Renal pelvis (tissue), 4 donors: Measurements from ENCODE around the gene BET1L. TPM values are rescaled to one million over a fixed set of nuclear protein-coding genes. Genes with fewer than 3 reads are reported as not detected.
A peak's percentile ranks its signal among the peaks of the same experiment; 100 is the strongest.

ENCODE experiments used
- DNase-seq: peaks from one replicate; pipeline ENCODE4 v3.0.0-alpha.2; 2013
- polyA plus RNA-seq, 3 donors: library from polyadenylated mRNA; unstranded; fragments of 120-200 nt; gene quantifications; one replicate each; pipeline ENCODE4 v1.2.1, GENCODE V29; 2013; ENCODE audit not compliant: insufficient read length in 3 of 3

BET1L gene
- polyA plus RNA-seq, 3 donors: 46.2 to 51.5 (median 48.6) TPM

DNA sequence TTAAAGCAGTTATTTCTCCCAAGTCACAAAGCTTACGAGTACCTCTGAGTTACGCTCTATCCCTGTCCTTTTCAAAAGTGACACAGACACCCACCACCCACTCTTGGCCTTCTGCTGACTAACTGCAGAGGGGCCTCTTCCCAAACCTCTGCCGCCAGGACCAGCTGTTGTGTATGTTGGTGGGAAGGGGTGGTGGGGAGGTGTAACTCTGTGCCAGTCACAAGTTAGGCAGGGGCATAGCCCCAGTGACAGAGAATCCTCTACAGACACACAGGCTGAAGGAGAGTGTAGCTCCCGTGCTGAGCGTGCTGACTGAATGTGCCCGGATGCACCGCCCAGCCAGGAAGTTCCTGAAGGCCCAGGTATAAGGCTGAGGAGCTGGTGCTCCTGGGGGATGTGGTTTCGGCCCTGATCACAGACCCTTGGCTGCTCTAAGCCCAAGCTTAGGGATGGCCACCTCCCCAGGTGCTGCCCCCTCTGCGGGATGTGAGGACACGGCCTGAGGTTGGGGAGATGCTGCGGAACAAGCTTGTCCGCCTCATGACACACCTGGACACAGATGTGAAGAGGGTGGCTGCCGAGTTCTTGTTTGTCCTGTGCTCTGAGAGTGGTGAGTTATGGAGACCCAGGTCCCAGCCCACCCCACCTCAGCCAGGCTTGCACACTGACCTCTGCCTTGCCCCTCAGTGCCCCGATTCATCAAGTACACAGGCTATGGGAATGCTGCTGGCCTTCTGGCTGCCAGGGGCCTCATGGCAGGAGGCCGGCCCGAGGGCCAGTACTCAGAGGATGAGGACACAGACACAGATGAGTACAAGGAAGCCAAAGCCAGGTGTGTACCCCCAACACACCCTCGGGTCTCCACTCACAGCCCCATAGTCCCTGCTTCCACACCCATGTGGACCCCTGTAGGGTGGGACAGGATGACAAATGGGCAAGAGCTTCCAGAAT, 5.2 kb upstream of the BET1L start:
- DNase-seq: no peak

DNA sequence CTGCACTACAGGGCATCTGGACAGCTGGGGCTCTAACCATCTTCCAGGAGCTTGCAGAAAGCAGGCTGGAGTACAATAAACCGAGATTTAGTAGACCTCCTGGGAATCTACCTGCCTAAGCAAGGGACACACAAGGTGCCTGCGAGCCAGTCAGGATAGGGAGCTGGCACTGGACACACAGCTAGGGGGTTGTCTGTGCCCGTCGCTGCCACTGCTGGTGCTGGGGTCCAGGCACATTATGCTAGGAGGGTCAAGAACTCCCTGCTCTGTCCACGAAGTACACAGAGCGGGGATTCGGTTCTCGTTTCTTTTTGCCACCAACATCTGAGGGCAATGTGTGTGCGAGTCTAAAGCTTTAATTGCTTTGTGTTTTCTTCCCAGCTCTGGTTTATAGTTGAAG, 4.5 kb upstream of the BET1L start:
- DNase-seq: no peak

DNA sequence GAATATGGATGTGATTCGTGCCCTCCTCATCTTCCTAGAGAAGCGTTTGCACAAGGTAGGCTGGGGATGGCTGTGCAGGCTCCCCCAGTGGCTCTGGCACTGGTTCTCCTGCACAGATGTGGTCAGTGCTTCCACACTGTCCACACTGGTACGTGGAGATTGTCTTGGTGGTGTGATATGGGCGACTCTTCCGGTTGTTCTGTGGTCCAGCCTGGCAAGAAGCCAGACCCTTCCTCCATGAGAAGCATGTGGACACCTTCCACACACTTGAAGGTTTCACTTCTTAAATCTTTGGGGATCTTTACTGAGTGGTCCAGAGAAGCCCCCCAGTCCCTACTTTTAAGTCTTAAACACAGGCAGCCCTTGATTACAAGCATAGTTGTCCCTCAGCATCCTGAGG, 4.1 kb upstream of the BET1L start:
- no peak for DNase-seq

DNA sequence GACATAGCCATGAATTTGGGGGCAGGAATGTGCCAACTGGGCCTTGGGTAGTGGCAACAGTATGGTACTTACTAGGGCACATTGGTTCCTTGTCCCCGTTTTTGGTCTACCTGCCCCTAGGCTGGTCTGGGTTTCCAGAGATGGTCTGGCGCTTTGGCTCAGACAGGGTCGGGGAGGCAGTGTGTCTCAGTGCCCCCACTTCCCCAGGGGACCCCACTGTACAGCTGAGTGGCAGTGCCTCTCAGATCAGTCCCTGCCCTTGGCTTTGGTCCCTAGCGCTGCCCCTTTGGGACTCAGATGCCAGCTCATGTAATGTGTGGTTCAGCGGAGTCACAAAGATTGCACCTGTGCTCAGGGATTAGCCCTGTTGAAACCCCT, 3.6 kb upstream of the BET1L start:
- no peak for DNase-seq

DNA sequence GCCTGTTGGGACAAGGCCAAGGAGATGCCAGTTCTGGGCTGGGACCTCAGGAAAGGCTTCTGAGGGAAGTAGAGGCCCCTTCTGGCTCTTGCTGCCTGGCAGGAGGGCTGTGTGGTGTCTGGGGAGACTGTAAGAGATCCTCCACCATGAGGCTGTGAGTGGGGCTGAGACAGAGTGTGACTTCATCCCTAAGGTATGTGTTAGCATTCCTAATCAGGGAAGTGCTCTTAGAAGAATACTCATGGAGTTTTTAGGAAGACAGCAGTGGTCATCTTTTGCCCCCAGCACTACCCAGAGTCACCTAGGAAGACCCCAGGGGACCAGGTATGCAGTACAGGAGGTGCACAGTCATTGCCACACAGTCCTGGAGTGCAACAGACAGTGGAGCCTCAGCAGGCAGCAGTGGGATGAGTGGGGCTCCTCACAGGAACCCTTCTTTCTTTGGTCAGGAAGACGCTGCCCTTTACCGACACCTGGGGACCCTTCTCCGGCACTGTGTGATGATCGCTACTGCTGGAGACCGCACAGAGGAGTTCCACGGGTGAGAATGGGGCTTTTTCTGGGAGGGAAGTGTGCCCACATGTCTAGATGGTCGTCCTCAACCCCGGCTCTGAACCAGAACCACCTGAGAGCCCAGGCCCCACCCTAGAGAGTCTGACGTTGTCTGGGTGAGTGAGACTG, 3.1 kb upstream of the BET1L start:
- DNase-seq: no peak

DNA sequence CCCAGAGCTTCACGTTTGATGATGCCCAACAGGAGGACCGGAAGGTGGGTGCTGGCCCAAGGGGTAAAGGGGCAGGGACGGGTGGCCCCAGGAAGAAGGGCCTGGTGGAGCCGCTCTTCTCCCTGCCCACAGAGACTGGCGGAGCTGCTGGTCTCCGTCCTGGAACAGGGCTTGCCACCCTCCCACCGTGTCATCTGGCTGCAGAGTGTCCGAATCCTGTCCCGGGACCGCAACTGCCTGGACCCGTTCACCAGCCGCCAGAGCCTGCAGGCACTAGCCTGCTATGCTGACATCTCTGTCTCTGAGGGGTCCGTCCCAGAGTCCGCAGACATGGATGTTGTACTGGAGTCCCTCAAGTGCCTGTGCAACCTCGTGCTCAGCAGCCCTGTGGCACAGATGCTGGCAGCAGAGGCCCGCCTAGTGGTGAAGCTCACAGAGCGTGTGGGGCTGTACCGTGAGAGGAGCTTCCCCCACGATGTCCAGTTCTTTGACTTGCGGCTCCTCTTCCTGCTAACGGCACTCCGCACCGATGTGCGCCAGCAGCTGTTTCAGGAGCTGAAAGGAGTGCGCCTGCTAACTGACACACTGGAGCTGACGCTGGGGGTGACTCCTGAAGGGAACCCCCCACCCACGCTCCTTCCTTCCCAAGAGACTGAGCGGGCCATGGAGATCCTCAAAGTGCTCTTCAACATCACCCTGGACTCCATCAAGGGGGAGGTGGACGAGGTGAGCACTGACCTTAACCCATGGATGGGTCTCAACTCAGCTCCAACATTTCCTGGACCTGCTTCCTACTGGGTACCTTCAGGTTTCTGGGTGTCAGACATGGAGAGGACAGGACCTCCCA, 2.3 kb upstream of the BET1L start:
- no peak for DNase-seq

DNA sequence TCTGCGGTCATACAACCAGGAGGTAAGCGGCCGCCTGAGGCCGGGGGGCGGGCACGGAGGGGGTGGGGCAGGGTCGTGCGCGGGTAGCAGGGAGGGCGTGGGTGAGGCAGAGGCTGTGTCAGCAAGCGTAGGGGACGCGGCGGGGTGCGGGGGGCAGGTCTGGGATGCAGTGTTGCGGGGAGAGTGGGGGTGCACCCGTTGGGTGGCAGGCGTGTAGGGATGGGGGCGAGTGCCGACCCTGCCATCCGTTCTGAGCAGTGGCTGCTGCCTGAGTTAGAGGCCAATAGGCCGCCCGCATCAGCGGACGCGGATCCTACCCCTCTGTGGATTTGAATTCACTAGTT, 1.7 kb upstream of the BET1L start:
- no peak for DNase-seq

DNA sequence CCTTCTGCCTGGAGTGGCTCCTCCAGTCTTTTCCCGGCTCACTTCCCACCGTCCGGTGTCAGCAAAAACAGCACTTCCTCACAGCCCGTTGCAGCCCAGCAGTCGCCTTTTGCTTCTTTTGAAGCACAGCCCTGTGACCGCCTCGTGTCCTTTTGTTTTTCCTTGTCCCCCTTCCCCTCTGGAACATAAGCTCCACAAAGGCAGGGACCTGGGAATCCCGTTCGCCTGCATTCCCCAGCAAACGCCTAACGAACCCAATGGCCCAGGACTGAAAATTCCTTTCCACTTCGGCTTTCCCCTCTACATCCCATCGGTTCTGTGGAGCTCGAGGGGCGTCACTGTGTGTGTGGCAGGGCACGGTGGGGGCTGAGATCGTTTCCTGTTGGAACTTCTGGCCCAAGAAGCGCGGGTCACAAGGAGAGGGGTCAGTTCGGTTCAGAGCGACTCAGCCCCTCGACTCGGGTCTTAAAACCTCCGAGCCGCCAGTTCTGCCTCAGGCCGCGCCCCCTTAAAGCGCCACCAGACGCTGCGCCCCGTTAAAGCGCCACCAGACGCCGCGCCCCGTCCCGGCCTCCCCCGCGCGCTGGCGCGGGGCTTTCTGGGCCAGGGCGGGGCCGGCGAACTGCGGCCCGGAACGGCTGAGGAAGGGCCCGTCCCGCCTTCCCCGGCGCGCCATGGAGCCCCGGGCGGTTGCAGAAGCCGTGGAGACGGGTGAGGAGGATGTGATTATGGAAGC, 1.1 kb upstream of the BET1L start:
- DNase-seq: peak; percentile 89

DNA sequence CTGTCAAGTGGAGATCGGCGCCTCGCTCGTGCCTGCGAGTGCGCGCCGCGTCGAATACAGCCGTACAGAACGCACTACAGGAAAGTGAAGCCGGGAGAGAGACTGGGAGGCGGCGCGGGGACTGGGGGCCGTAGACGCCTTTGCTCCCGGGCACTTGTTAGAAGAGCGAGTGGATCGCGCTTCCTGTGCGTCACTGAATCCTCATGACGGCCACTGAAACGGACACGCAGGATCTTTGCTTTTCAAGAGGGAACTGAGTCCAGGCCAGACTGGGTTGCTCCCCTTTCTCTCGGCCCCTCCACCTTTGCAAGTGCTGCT, 623 bp upstream of the BET1L start:
- DNase-seq: peak; percentile 35

DNA sequence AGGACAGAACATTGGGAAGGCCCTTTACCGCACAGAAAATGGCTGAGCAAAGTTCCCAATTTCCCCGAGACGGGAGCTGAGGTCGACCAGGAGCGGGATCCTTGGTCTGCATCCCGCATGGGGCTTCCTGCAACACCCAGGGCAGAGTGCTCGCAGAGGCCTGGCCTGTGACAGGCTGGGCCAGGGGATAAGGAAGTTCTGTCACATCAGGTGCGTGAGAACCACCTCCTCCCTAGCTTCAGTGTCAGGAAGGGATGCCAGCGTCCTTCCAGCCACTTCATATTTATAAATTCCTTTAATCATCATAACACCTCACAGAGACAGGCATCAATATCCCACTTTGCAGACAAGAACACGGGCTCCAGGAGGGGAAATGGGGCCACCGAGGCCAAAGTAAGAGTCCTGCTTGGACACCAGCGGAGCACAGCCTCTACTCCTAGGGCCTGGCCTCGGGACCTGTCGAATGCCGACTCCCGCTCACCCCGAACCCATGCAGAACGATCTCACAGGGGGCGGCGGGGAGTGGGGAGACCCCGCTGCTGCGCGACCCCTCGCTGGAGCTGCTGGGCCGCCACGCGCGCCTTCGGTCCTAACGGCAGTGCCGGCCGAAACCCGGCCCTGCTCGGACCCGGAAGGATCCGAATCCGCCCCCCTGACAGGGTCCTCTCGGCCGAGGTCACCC, 532 bp downstream of the BET1L start:
- DNase-seq: no peak

DNA sequence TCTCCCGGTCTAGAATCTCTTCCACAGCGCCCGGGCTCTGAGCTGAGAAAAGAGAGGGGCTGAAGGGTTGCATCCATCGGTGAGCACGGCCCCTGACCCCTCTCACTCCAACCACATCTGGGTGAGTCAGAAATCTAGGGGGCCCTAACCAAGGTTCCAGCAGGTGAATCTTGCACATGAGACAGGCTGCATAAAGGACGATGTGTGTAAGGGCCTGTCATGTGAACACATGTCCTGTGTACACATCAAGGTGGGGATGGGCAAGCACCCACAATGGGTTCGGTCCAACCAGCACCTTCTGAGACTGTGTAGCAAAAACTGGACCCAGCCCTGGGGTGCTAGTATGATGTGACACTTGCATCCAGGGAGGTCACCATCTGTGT, 1.2 kb downstream of the BET1L start:
- no peak for DNase-seq

DNA sequence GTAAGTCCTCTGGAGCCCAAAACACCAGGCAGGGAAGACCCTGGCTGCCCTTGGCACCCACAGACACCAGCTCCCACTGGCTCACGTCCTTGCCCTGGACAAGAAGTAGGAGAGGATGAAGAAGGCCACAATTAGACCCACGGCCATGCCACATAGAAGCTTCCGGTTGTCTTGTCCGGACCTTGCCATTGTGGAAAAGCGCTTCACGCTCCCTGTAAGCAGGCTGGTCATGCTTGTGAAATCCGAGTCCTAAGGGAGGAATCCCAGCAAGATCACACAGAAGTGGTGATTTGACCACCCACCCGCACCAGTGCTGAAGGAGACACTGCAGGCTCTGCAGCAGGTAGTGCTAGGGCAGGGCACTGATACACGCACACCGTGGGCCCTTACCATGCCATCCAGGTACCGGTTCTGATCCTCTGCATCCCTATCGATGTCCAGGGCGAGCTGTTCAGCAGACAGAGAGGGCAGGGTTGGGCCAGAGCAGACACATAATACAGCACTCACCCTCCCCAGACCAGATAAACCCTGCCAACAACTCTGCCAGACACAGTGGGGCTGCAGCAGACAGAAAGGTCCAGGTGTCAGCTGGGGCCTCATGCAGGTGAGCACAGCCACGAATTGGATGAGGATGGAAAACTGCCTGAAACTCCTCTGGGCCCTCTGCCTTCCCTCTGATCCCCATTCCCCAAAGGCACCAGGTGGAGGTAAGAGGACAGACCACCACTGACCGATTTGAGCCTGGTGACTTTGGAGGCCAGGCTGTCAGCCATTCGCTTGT, 1.8 kb downstream of the BET1L start:
- no peak for DNase-seq

DNA sequence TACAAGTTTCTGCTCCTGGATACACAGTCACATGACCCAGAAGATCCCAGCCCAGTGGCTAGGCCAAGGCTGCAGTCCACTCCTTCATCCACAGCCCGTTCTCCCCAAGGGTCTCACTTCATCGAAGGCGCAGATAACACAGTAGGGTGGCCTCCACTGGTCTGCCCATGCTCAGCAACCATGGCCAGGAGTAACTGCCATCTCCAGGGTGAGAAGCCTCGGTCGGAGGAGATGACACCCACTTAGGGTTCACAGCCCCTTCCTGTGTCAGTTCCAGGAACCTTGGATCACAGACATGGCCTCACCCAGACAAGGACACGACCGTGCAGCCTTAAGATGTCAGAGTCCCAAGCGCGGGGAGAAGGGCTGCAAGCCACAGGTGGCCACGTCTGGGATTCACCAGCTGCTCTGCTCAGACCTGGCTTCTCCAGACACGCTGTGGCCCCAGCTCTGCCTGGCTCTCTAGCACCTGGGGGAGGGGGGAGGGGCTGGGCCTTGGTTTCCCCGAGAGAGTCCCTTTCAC, 2.6 kb downstream of the BET1L start:
- no peak for DNase-seq

DNA sequence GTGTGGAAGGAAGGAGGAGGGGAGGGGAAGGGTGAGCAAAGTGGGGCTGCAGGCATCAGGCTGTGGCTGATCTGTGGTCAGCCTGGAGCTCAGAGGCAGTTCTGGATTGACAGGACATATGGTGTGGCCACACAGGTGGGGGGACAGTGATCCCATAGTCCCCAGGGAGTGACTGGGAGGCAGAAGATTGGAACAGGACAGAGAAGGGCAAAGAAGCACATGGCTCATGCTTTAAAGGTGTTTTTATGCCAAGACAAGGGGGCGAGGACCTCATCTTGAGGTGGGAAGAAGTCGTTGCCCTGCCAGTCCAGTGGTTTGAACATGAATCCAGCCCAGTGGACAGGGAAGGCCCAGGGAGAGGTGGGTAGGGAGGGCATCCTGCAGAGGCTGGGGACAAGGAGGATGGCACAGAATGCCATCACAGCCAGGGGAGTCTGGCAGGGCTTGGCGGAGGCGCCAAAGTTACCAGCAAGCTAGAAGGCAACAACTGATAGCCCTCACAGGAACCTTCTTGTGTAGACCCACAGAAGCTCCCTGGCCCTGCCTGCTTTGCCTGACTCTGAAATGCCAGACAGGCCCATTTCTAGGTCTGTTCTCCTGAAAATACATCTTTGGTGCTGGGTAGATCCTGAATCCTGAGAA, 3.1 kb downstream of the BET1L start:
- no peak for DNase-seq

DNA sequence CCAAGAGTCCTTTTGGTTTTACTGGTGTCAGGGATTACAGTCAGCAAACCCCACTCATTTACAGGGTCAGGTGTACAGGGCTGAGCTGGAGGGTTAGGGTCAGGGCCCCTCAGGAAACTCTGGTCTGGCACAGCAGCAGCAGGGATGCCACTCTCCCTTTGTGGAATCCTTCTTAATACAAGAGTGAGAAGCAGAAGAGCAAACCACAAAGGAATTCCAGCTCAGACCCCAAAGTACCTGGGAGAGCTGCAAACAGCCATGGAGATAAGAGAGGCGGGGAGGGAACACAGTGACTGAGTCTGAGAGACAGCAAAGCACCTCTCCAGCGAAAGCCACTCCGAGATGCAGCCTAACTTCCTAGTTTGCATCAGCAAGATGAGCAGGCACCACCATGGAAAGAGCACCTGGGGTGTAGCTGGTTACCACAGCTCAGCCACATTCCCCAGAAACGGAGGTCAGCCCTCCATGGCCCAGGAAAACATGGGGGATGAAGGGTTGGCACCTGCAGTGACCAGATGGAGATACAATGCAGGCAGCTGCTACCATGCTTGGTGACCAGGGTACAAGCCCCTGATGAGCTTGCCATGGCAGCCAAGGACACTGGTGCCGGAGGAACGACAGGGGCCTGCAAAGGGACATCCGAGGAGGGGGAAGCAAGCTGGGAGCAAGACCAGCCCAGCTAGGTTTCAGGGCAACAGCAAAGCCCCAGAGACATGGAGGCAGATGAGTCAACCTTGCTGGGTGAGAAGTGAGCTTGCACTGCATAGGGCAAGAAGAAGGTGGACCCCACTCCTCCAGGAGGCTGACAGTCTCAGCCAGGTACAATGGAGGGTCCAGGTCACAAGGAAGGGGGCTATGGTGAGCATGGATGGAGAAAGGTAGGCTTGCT, 3.9 kb downstream of the BET1L start:
- no peak for DNase-seq

DNA sequence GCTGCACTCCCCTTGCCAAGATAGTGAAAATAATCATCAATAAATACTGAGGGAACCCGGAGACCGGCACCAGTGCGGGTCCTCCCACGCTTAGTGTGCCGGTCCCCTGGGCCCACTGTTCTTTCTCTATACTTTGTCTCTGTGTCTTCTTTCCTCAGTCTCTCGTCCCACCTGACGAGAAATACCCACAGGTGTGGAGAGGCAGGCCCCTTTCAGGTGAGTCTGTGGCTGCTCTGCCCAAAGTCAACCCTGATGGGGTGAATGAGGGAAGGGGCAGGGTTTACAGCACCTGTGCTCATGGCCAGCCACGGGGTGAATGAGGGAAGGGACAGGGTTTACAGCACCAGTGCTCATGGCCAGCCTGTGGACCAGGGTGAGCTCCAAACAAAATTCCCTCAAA, 4.7 kb downstream of the BET1L start:
- no peak for DNase-seq

DNA sequence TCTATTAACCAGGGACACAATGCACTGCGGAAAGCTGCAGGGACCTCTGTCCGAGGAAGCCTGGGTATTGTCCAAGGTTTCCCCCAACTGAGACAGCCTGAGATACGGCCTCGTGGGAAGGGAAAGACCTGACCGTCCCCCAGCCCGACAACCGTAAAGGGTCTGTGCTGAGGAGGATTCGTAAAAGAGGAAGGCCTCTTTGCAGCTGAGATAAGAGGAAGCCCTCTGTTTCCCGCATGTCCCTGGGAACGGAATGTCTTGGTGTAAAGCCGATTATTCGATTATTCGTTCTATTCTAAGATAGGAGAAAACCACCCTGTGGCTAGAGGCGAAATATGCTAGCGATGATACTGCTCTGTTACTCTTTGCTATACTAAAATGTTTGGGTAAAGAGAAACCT, 5.2 kb downstream of the BET1L start:
- DNase-seq: no peak

DNA sequence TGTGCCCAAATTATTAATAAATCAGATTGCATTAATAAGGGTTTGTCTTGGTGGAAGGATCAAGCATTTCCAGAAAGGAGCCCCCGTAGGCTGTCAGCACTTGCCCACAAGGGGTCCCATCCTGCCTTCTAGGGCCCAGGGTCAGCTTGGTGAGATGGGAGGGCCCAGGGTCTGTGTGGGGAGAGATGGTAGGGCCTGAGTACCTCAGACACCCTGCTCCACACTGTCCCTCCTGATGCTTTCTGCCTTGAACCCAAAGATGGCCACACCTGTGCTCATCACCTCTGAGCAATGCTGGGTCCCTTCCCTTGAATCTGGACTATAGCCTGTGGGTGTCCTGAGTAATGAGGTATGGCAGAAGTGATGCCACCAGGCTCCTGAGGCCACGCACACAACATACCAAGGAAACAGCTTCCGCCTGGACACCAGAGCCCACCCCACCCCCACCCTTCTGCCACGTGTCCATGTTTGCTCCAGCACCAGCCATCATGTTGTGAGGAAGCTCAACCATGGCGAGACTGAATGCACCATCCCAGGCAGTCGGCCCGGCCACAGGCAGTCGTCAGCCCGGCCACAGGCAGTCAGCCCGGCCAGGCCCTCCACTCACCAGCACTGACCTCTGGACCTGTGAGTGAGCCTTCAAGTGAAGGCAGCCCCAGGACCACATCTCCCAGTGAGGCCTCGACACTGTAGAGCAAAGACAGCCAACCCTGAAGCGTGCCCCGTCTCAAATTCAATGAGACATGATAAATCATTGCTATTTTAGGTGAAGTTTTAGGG, 6.8 kb downstream of the BET1L start:
- no peak for DNase-seq
